Right renal pelvis (tissue), 4 donors: ENCODE results near the gene PCDHB10. TPM values are rescaled to one million over a fixed set of nuclear protein-coding genes. Genes with fewer than 3 reads are reported as not detected.
"Not testable (repeated sequence)": the region's sequence is repeated elsewhere in the genome, so short reads cannot be mapped to it uniquely, and the experiment has no call there.

Experiments used
- DNase-seq, 4 donors: peaks; one replicate each; pipeline ENCODE4 v3.0.0-alpha.2; 2013; ENCODE audit warnings: low read depth in 4 of 4, low spot score in 3 of 4, missing footprints in 1 of 4
- polyA plus RNA-seq, 4 donors: library from polyadenylated mRNA; unstranded; fragments of 120-200 nt; gene quantifications; one replicate each; pipeline ENCODE4 v1.2.1, GENCODE V29; 2013; ENCODE audit not compliant: insufficient read length in 4 of 4

PCDHB10 gene
- polyA plus RNA-seq, 4 donors, result 6.5 to 9.4 (median 7.7) TPM

- DNase-seq, result no peak
Observed at GRCh38 chr5:141186897-141187512, 5.1 kb upstream of the PCDHB10 start, which contains the start of gene PCDHB9. TSS of gene PCDHB9 (plus strand) at chr5:141187161. CDS start at chr5:141187319, 158 bp downstream.

- not testable (repeated sequence) for DNase-seq
Observed at GRCh38 chr5:141188682-141189081, 3.5 kb upstream of the PCDHB10 start.

- DNase-seq, result not testable (repeated sequence)
Observed at GRCh38 chr5:141189131-141189530, 3.0 kb upstream of the PCDHB10 start.

GRCh38 chr5:141194332-141194731 is 2.2 kb downstream of the PCDHB10 start:
- DNase-seq, result not testable (repeated sequence)

GRCh38 chr5:141196363-141196762 is 4.2 kb downstream of the PCDHB10 start:
- DNase-seq, result no peak

GRCh38 chr5:141199359-141200235 is 7.4 kb downstream of the PCDHB10 start, which contains the start of gene PCDHB11:
TSS of gene PCDHB11 (plus strand) at chr5:141199627. CDS start at chr5:141199775, 148 bp downstream.
- no peak for DNase-seq

GRCh38 chr5:141201126-141201525 is 9.0 kb downstream of the PCDHB10 start:
- DNase-seq, result not testable (repeated sequence)

- not testable (repeated sequence) for DNase-seq
Observed at GRCh38 chr5:141201646-141202045, 9.5 kb downstream of the PCDHB10 start.

- DNase-seq, result no peak
Observed at GRCh38 chr5:141208478-141208877, 16.3 kb downstream of the PCDHB10 start, which contains the start of gene PCDHB12. TSS of gene PCDHB12 (plus strand) at chr5:141208719. CDS start at chr5:141208908, 189 bp downstream.

- DNase-seq, result not testable (repeated sequence)
Observed at GRCh38 chr5:141210281-141210680, 18.1 kb downstream of the PCDHB10 start.

- not testable (repeated sequence) for DNase-seq
Observed at GRCh38 chr5:141210849-141211248, 18.7 kb downstream of the PCDHB10 start.

- DNase-seq, result not testable (repeated sequence)
Observed at GRCh38 chr5:141213656-141214339, 21.6 kb downstream of the PCDHB10 start, which contains the start of gene PCDHB13. TSS of gene PCDHB13 (plus strand) at chr5:141213919. CDS start at chr5:141214124, 205 bp downstream.

GRCh38 chr5:141214583-141214982 is 22.4 kb downstream of the PCDHB10 start:
- DNase-seq, result not testable (repeated sequence)

GRCh38 chr5:141215504-141215903 is 23.4 kb downstream of the PCDHB10 start:
- DNase-seq, result not testable (repeated sequence)

GRCh38 chr5:141216035-141216434 is 23.9 kb downstream of the PCDHB10 start:
- DNase-seq, result not testable (repeated sequence)

GRCh38 chr5:141223112-141223783 is 31.1 kb downstream of the PCDHB10 start, which contains the start of gene PCDHB14:
TSS of gene PCDHB14 (plus strand) at chr5:141223343. CDS start at chr5:141223506, 163 bp downstream.
- DNase-seq, result no peak

GRCh38 chr5:141224844-141225243 is 32.7 kb downstream of the PCDHB10 start:
- DNase-seq, result not testable (repeated sequence)

- DNase-seq, result not testable (repeated sequence)
Observed at GRCh38 chr5:141225421-141225820, 33.3 kb downstream of the PCDHB10 start.

- no peak for DNase-seq
Observed at GRCh38 chr5:141234109-141234667, 42.0 kb downstream of the PCDHB10 start.
